Measurements from ENCODE around the gene ETDC. TPM values are rescaled to one million over a fixed set of nuclear protein-coding genes. Genes with fewer than 3 reads are reported as not detected.
"Not testable (repeated sequence)": the region's sequence is repeated elsewhere in the genome, so short reads cannot be mapped to it uniquely, and the experiment has no call there.

Gene ETDC
- total RNA-seq: not detected
- polyA plus RNA-seq (ENCODE audit: insufficient read length in 2 of 2): not detected
- long read RNA-seq, donor 1: 0 reads
- long read RNA-seq, donor 2: 0 reads
- long read RNA-seq, donor 3: 0 reads
- long read RNA-seq, donor 4: 0 reads

GRCh38 chrX:135309430-135309923, at the start of gene ETDC:
TSS of gene ETDC (plus strand) at chrX:135309480. CDS start at chrX:135309480, 0 bp downstream.
- Histone ChIP-seq H3K27ac (ENCODE audit: low read depth, low read length) (no peak within 1 kb of the TSS), H3K9me3 (ENCODE audit: control insufficient read depth, insufficient read depth, low read length) (no peaks in the 10 kb centered on the region), H3K27me3 (ENCODE audit: control insufficient read depth, insufficient read depth, low read length) (no peaks in the 10 kb centered on the region), H3K4me1 (ENCODE audit: control insufficient read depth, insufficient read depth, low read length) (no peaks in the 10 kb centered on the region), H3K4me3 (ENCODE audit: low read depth, low read length) (no peak within 1 kb of the TSS), H3K36me3 (ENCODE audit: control insufficient read depth, insufficient read depth, low read length) (no peaks in the 10 kb centered on the region)
- 38% methylated on average over 1 of the region's 1 CpG for WGBS (ENCODE audit: insufficient coverage)
- DNase-seq (ENCODE audit: low read depth in 4 of 6, low spot score in 6 of 6): no peak

- WGBS (ENCODE audit: insufficient coverage): no CpG with 5 or more reads among the region's 2 CpGs
- DNase-seq (ENCODE audit: low read depth in 4 of 6, low spot score in 6 of 6); H3K36me3 ChIP-seq (ENCODE audit: control insufficient read depth, insufficient read depth, low read length); H3K27ac ChIP-seq (ENCODE audit: low read depth, low read length); H3K4me3 ChIP-seq (ENCODE audit: low read depth, low read length); H3K4me1 ChIP-seq (ENCODE audit: control insufficient read depth, insufficient read depth, low read length); H3K9me3 ChIP-seq (ENCODE audit: control insufficient read depth, insufficient read depth, low read length); H3K27me3 ChIP-seq (ENCODE audit: control insufficient read depth, insufficient read depth, low read length): not testable (repeated sequence)
Measured at GRCh38 chrX:135260976-135261375, 48.3 kb upstream of the ETDC start.

- not testable (repeated sequence) for H3K4me1 ChIP-seq (ENCODE audit: control insufficient read depth, insufficient read depth, low read length); H3K27me3 ChIP-seq (ENCODE audit: control insufficient read depth, insufficient read depth, low read length); H3K27ac ChIP-seq (ENCODE audit: low read depth, low read length); H3K4me3 ChIP-seq (ENCODE audit: low read depth, low read length); H3K36me3 ChIP-seq (ENCODE audit: control insufficient read depth, insufficient read depth, low read length); H3K9me3 ChIP-seq (ENCODE audit: control insufficient read depth, insufficient read depth, low read length); DNase-seq (ENCODE audit: low read depth in 4 of 6, low spot score in 6 of 6)
- WGBS (ENCODE audit: insufficient coverage): 82% methylated on average over 8 of the region's 8 CpGs
Measured at GRCh38 chrX:135263376-135263775, 45.9 kb upstream of the ETDC start.

- Histone ChIP-seq H3K9me3 (ENCODE audit: control insufficient read depth, insufficient read depth, low read length) (no peaks in the 10 kb centered on the region), H3K27me3 (ENCODE audit: control insufficient read depth, insufficient read depth, low read length) (no peaks in the 10 kb centered on the region), H3K4me3 (ENCODE audit: low read depth, low read length) (no peak overlapping the region), H3K4me1 (ENCODE audit: control insufficient read depth, insufficient read depth, low read length) (no peaks in the 10 kb centered on the region), H3K27ac (ENCODE audit: low read depth, low read length) (no peak overlapping the region), H3K36me3 (ENCODE audit: control insufficient read depth, insufficient read depth, low read length) (no peaks in the 10 kb centered on the region)
- 66% methylated on average over 4 of the region's 4 CpGs for WGBS (ENCODE audit: insufficient coverage)
- DNase-seq (ENCODE audit: low read depth in 4 of 6, low spot score in 6 of 6): no peak
Measured at GRCh38 chrX:135264206-135264605, 45.1 kb upstream of the ETDC start.

GRCh38 chrX:135273162-135273561, 36.1 kb upstream of the ETDC start:
- DNase-seq (ENCODE audit: low read depth in 4 of 6, low spot score in 6 of 6): no peak
- peaks cover 2% of the 10 kb centered on the region for H3K9me3 ChIP-seq (ENCODE audit: control insufficient read depth, insufficient read depth, low read length)
- no peaks in the 10 kb centered on the region for H3K36me3 ChIP-seq (ENCODE audit: control insufficient read depth, insufficient read depth, low read length)
- H3K27me3 ChIP-seq (ENCODE audit: control insufficient read depth, insufficient read depth, low read length): no peaks in the 10 kb centered on the region
- no peak overlapping the region for H3K27ac ChIP-seq (ENCODE audit: low read depth, low read length)
- WGBS (ENCODE audit: insufficient coverage): 79% methylated on average over 4 of the region's 5 CpGs
- no peak overlapping the region for H3K4me3 ChIP-seq (ENCODE audit: low read depth, low read length)
- no peaks in the 10 kb centered on the region for H3K4me1 ChIP-seq (ENCODE audit: control insufficient read depth, insufficient read depth, low read length)

GRCh38 chrX:135275973-135276372, 33.3 kb upstream of the ETDC start:
- Histone ChIP-seq H3K36me3 (ENCODE audit: control insufficient read depth, insufficient read depth, low read length) (no peaks in the 10 kb centered on the region), H3K27me3 (ENCODE audit: control insufficient read depth, insufficient read depth, low read length) (no peaks in the 10 kb centered on the region), H3K4me1 (ENCODE audit: control insufficient read depth, insufficient read depth, low read length) (no peaks in the 10 kb centered on the region), H3K4me3 (ENCODE audit: low read depth, low read length) (no peak overlapping the region), H3K9me3 (ENCODE audit: control insufficient read depth, insufficient read depth, low read length) (no peaks in the 10 kb centered on the region), H3K27ac (ENCODE audit: low read depth, low read length) (no peak overlapping the region)
- no peak for DNase-seq (ENCODE audit: low read depth in 4 of 6, low spot score in 6 of 6)

GRCh38 chrX:135287266-135287823, 21.9 kb upstream of the ETDC start:
- Histone ChIP-seq H3K36me3 (ENCODE audit: control insufficient read depth, insufficient read depth, low read length) (no peaks in the 10 kb centered on the region), H3K27ac (ENCODE audit: low read depth, low read length) (no peak overlapping the region), H3K4me1 (ENCODE audit: control insufficient read depth, insufficient read depth, low read length) (no peaks in the 10 kb centered on the region), H3K27me3 (ENCODE audit: control insufficient read depth, insufficient read depth, low read length) (no peaks in the 10 kb centered on the region), H3K4me3 (ENCODE audit: low read depth, low read length) (no peak overlapping the region), H3K9me3 (ENCODE audit: control insufficient read depth, insufficient read depth, low read length) (peaks cover 7% of the 10 kb centered on the region)
- no CpG with 5 or more reads among the region's 2 CpGs for WGBS (ENCODE audit: insufficient coverage)
- no peak for DNase-seq (ENCODE audit: low read depth in 4 of 6, low spot score in 6 of 6)

GRCh38 chrX:135295238-135295943, 13.9 kb upstream of the ETDC start:
- Histone ChIP-seq H3K27me3 (ENCODE audit: control insufficient read depth, insufficient read depth, low read length) (no peaks in the 10 kb centered on the region), H3K27ac (ENCODE audit: low read depth, low read length) (no peak overlapping the region), H3K4me3 (ENCODE audit: low read depth, low read length) (peak overlapping the region; percentile 40), H3K4me1 (ENCODE audit: control insufficient read depth, insufficient read depth, low read length) (peaks cover 8% of the 10 kb centered on the region), H3K36me3 (ENCODE audit: control insufficient read depth, insufficient read depth, low read length) (no peaks in the 10 kb centered on the region), H3K9me3 (ENCODE audit: control insufficient read depth, insufficient read depth, low read length) (no peaks in the 10 kb centered on the region)
- WGBS (ENCODE audit: insufficient coverage): 23% methylated on average over 23 of the region's 26 CpGs
- DNase-seq (ENCODE audit: low read depth in 4 of 6, low spot score in 6 of 6): peak; percentile 13 to 83 (median 26)

- Histone ChIP-seq H3K9me3 (ENCODE audit: control insufficient read depth, insufficient read depth, low read length) (no peaks in the 10 kb centered on the region), H3K27me3 (ENCODE audit: control insufficient read depth, insufficient read depth, low read length) (no peaks in the 10 kb centered on the region), H3K27ac (ENCODE audit: low read depth, low read length) (no peak overlapping the region), H3K36me3 (ENCODE audit: control insufficient read depth, insufficient read depth, low read length) (no peaks in the 10 kb centered on the region), H3K4me3 (ENCODE audit: low read depth, low read length) (peak overlapping the region; percentile 40), H3K4me1 (ENCODE audit: control insufficient read depth, insufficient read depth, low read length) (peaks cover 8% of the 10 kb centered on the region)
- DNase-seq (ENCODE audit: low read depth in 4 of 6, low spot score in 6 of 6): peak in 2 of 6 donors; percentile 1 to 5
- WGBS (ENCODE audit: insufficient coverage): 28% methylated on average over 7 of the region's 10 CpGs
Measured at GRCh38 chrX:135295944-135296305, 13.4 kb upstream of the ETDC start.
